Measurements from ENCODE around the gene CMTM1.
"Not testable (repeated sequence)": the region's sequence is repeated elsewhere in the genome, so short reads cannot be mapped to it uniquely, and the experiment has no call there.

CMTM1 gene

GRCh38 chr16:66617010-66617434 lies 50.8 kb downstream of the CMTM1 start:
- DNase-seq: no peak

- no peak for DNase-seq
Measured at GRCh38 chr16:66617728-66618127, 51.5 kb downstream of the CMTM1 start.

GRCh38 chr16:66618588-66619375 lies 52.5 kb downstream of the CMTM1 start:
- DNase-seq: no peak

GRCh38 chr16:66619534-66620428 lies 53.5 kb downstream of the CMTM1 start:
- DNase-seq: no peak

GRCh38 chr16:66620429-66620795 lies 54.2 kb downstream of the CMTM1 start:
- DNase-seq: no peak

GRCh38 chr16:66621973-66622372 lies 55.7 kb downstream of the CMTM1 start:
- DNase-seq: no peak

GRCh38 chr16:66622863-66623262 lies 56.6 kb downstream of the CMTM1 start:
- DNase-seq: no peak

- no peak for DNase-seq
Measured at GRCh38 chr16:66623755-66624154, 57.5 kb downstream of the CMTM1 start.

- DNase-seq: not testable (repeated sequence)
Measured at GRCh38 chr16:66627611-66628378, 61.6 kb downstream of the CMTM1 start.
